ENCODE measurements around the gene ACVR2A. TPM values are rescaled to one million over a fixed set of nuclear protein-coding genes. Genes with fewer than 3 reads are reported as not detected.

Gene ACVR2A
- polyA plus RNA-seq, 1 donor (not counting 4 experiments of a cell fraction or from before 2014, with no cell fraction given): 6.6 TPM

- Histone ChIP-seq H3K9me1 (ENCODE audit: control insufficient read depth, extremely low read depth, insufficient read depth, low read length) (no peaks in the 10 kb centered on the region), H3K4me1 (ENCODE audit: control insufficient read depth, extremely low read depth, insufficient read depth, low read length) (peaks cover 2% of the 10 kb centered on the region), H3K9ac (ENCODE audit: control insufficient read depth, extremely low read depth, insufficient read depth, low read length) (no peak overlapping the region), H3K9me3 (ENCODE audit: control insufficient read depth, low read depth, low read length) (no peaks in the 10 kb centered on the region), H3K36me3 (ENCODE audit: control insufficient read depth in 2 of 2, extremely low read depth in 1 of 2, insufficient read depth in 2 of 2, low read length in 2 of 2) (no peaks in the 10 kb centered on the region), H3K79me2 (ENCODE audit: control insufficient read depth, insufficient read depth, low read length) (peaks cover 35% of the 10 kb centered on the region), H2AFZ (ENCODE audit: control insufficient read depth, low read length) (no peak overlapping the region), H3K27me3 (ENCODE audit: control insufficient read depth, extremely low read depth, insufficient read depth, low read length) (no peaks in the 10 kb centered on the region), H3K4me2 (ENCODE audit: control insufficient read depth, extremely low read depth, insufficient read depth, low read depth, low read length) (no peak overlapping the region), H4K20me1 (ENCODE audit: control insufficient read depth, extremely low read depth, insufficient read depth, low read length) (no peaks in the 10 kb centered on the region), H3K27ac (ENCODE audit: control insufficient read depth, insufficient read depth, low read length) (no peak overlapping the region), H3K4me3 (ENCODE audit: control insufficient read depth in 2 of 3, extremely low read depth in 1 of 3, insufficient read depth in 2 of 3, low read depth in 1 of 3, low read length in 3 of 3) (no peak overlapping the region)
- FAIRE-seq (no peak), DNase-seq (ENCODE audit: low read depth, low spot score) (no peak)
- TF ChIP-seq, protein P1, sequence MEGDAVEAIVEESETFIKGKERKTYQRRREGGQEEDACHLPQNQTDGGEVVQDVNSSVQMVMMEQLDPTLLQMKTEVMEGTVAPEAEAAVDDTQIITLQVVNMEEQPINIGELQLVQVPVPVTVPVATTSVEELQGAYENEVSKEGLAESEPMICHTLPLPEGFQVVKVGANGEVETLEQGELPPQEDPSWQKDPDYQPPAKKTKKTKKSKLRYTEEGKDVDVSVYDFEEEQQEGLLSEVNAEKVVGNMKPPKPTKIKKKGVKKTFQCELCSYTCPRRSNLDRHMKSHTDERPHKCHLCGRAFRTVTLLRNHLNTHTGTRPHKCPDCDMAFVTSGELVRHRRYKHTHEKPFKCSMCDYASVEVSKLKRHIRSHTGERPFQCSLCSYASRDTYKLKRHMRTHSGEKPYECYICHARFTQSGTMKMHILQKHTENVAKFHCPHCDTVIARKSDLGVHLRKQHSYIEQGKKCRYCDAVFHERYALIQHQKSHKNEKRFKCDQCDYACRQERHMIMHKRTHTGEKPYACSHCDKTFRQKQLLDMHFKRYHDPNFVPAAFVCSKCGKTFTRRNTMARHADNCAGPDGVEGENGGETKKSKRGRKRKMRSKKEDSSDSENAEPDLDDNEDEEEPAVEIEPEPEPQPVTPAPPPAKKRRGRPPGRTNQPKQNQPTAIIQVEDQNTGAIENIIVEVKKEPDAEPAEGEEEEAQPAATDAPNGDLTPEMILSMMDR (optimal IDR thresholded peaks at IDR 0.05 in 1 of 3, IDR thresholded peaks at IDR 0.05 in 1 of 3, conservative IDR thresholded peaks at IDR 0.05 in 1 of 3; ENCODE audit: extremely low read depth in 1 of 3, insufficient read depth in 2 of 3, low read length in 3 of 3): no peak
- TF ChIP-seq EZH2 (IDR thresholded peaks at IDR 0.05; ENCODE audit: low read length): no peak
- dilution Hi-C loops (cut with MboI; ENCODE audit: extremely low pct_ligation_motif_present, low sequenced_read_pairs): no loop called here
Observed at GRCh38 chr2:147863835-147864234, 19.0 kb downstream of the ACVR2A start.

GRCh38 chr2:147865560-147865959 lies 20.7 kb downstream of the ACVR2A start:
- no peak overlapping the region for H2AFZ ChIP-seq (ENCODE audit: control insufficient read depth, low read length)
- no peak overlapping the region for H3K4me3 ChIP-seq (ENCODE audit: control insufficient read depth in 2 of 3, extremely low read depth in 1 of 3, insufficient read depth in 2 of 3, low read depth in 1 of 3, low read length in 3 of 3)
- no peaks in the 10 kb centered on the region for H3K9me1 ChIP-seq (ENCODE audit: control insufficient read depth, extremely low read depth, insufficient read depth, low read length)
- no peak for TF ChIP-seq EZH2 (IDR thresholded peaks at IDR 0.05; ENCODE audit: low read length)
- TF ChIP-seq, protein P1 (optimal IDR thresholded peaks at IDR 0.05 in 1 of 3, IDR thresholded peaks at IDR 0.05 in 1 of 3, conservative IDR thresholded peaks at IDR 0.05 in 1 of 3; ENCODE audit: extremely low read depth in 1 of 3, insufficient read depth in 2 of 3, low read length in 3 of 3): no peak
- no peak overlapping the region for H3K9ac ChIP-seq (ENCODE audit: control insufficient read depth, extremely low read depth, insufficient read depth, low read length)
- peaks cover 34% of the 10 kb centered on the region for H3K79me2 ChIP-seq (ENCODE audit: control insufficient read depth, insufficient read depth, low read length)
- DNase-seq (ENCODE audit: low read depth, low spot score): no peak
- no peak for FAIRE-seq
- dilution Hi-C loops (cut with MboI; ENCODE audit: extremely low pct_ligation_motif_present, low sequenced_read_pairs): no loop called here
- no peaks in the 10 kb centered on the region for H3K27me3 ChIP-seq (ENCODE audit: control insufficient read depth, extremely low read depth, insufficient read depth, low read length)
- H4K20me1 ChIP-seq (ENCODE audit: control insufficient read depth, extremely low read depth, insufficient read depth, low read length): no peaks in the 10 kb centered on the region
- H3K4me1 ChIP-seq (ENCODE audit: control insufficient read depth, extremely low read depth, insufficient read depth, low read length): peaks cover 2% of the 10 kb centered on the region
- H3K4me2 ChIP-seq (ENCODE audit: control insufficient read depth, extremely low read depth, insufficient read depth, low read depth, low read length): no peak overlapping the region
- H3K27ac ChIP-seq (ENCODE audit: control insufficient read depth, insufficient read depth, low read length): no peak overlapping the region
- no peaks in the 10 kb centered on the region for H3K9me3 ChIP-seq (ENCODE audit: control insufficient read depth, low read depth, low read length)
- no peaks in the 10 kb centered on the region for H3K36me3 ChIP-seq (ENCODE audit: control insufficient read depth in 2 of 2, extremely low read depth in 1 of 2, insufficient read depth in 2 of 2, low read length in 2 of 2)
